Mammary epithelial cell (primary cell): ENCODE results near the gene GRK1.

ENCODE experiments used
- EZH2 ChIP-seq: IDR thresholded peaks from 2 replicates; pipeline ENCODE4 v1.6.1; 2012; ENCODE audit warnings: low read length, inconsistent platforms, borderline replicate concordance
- TF ChIP-seq, protein P1 (sequence below), 2 donors: IDR thresholded peaks in 1 of 2; conservative IDR thresholded peaks in 1 of 2; 2 replicates each; pipeline ENCODE4 v1.5.1; 2011 to 2012; ENCODE audit warnings: inconsistent platforms in 2 of 2, low read length in 2 of 2, mild to moderate bottlenecking in 2 of 2, control low read depth in 1 of 2, low read depth in 1 of 2; ENCODE audit not compliant: insufficient read depth in 1 of 2; ENCODE audit errors: extremely low read depth in 1 of 2

DNA sequence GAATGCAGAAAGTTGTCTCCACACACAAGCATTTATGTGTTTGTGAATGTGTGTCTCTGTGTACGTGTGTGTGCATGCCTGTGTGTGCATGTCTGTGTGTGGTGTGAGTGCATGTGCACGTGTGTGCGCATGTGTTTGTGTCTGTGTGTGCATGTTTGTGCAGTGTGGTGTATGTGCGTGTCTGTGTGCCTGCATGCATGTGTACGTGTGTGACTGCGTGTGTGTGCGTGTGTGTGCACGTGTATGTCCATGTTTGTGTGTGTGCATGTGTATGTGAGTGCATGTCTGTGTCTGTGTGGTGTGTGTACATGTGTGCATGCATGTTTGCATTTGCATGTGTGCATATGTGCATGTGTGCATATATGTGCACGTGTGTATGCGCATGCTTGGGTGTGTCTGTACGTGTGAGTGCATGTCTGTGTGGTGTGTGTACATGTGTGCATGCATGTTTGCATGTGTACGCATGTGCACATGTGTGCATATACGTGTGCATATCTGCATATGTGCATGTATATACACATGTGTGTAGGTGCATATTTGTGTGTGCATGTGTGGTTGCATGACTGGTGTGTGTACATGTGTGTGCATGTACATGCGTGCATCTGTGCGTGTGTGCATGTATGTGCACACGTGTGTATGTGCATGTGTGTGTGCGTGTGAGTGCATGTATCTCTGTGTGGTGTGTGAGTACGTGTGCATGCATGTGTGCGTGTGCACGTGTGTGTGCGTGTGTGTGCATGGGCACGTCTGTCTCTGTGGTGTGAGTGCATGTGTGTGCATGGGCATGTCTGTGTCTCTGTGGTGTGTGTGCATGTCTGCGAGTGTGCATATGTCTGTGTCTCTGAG lies 83.8 kb downstream of the GRK1 start:
- TF ChIP-seq, protein P1, sequence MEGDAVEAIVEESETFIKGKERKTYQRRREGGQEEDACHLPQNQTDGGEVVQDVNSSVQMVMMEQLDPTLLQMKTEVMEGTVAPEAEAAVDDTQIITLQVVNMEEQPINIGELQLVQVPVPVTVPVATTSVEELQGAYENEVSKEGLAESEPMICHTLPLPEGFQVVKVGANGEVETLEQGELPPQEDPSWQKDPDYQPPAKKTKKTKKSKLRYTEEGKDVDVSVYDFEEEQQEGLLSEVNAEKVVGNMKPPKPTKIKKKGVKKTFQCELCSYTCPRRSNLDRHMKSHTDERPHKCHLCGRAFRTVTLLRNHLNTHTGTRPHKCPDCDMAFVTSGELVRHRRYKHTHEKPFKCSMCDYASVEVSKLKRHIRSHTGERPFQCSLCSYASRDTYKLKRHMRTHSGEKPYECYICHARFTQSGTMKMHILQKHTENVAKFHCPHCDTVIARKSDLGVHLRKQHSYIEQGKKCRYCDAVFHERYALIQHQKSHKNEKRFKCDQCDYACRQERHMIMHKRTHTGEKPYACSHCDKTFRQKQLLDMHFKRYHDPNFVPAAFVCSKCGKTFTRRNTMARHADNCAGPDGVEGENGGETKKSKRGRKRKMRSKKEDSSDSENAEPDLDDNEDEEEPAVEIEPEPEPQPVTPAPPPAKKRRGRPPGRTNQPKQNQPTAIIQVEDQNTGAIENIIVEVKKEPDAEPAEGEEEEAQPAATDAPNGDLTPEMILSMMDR (conservative IDR thresholded peaks at IDR 0.05 in 1 of 2, IDR thresholded peaks at IDR 0.05 in 1 of 2; ENCODE audit: extremely low read depth in 1 of 2, insufficient read depth in 1 of 2, low read depth in 1 of 2, low read length in 2 of 2) = no peak
- no peak for TF ChIP-seq EZH2
